Activated CD4-positive, alpha-beta T cell treated with anti-CD3 and anti-CD28 coated beads for 1 hour (primary cell): ENCODE measurements around the gene TCHP.
"Not testable (repeated sequence)": the region's sequence is repeated elsewhere in the genome, so short reads cannot be mapped to it uniquely, and the experiment has no call there.

Experiments
- DNase-seq: peaks from one replicate; pipeline ENCODE4 v3.0.0-alpha.2; 2020

Gene TCHP

DNA sequence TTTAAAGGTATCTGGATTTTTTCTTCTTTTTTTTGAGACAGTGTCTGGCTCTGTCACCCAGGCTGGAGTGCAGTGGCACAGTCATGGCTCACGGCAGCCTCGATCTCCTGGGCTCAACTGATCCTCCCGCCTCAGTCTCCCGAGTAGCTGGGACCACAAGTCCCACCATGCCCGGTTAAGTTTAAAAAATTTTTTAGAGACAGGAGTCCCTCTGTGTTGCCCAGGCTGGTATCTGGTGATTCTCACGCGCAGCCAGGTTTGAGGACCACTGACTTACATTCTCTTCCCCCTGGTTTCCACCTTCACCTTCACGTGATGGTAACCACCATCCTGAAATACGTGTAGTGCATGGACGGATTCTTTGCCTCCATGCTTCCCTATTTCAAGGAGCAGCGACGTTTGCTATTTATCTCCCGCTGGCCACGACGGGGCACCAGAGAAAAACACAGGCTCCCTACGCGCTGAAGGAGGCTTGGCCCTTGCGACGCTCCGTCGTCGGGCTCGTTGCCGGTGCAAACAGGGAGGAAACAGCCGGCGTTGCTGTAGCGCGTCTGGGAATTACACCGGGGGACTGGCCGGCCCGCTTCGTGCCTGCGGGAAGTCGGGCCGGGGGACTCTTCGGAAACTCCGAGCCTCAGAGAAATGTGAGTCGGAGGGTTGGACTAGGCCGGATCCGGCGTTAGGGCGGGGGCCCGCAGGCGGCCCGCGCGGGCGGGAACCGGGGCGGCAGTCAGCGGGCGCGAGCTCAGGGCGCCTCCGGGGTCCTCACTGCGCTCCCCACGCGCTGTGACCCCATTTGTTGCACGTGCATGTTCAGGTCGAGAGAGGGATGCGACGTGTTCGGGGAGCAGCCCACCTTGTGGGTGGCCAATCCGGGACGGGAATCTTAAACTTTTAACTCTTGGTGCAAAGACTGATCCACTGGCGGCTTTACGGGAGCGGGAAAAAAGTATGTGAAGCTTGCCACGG is at the start of gene TCHP:
TCHP (plus strand) TSS at position 492 of the 969 bp plus-strand sequence. CDS start 2,753 bp downstream, outside the sequence.
- peak; percentile 61 for DNase-seq

DNA sequence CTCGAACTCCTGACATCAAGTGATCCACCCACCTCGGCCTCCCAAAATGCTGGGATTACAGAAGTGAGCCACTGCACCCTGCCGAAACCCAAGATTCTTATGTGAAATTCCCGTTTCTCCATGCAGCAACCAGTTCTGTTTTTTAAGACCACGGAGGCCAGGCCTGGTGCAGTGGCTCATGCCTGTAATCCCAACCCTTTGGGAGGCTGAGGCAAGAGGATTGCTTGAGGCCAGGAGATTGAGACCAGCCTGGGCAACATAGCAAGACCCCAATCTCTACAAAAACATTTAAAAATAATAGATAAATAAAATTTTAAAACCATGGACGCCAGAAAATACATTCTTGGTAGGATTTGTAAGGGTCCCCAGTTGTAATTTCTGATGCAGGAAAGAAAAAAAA is 49.6 kb upstream of the TCHP start:
- DNase-seq: not testable (repeated sequence)

DNA sequence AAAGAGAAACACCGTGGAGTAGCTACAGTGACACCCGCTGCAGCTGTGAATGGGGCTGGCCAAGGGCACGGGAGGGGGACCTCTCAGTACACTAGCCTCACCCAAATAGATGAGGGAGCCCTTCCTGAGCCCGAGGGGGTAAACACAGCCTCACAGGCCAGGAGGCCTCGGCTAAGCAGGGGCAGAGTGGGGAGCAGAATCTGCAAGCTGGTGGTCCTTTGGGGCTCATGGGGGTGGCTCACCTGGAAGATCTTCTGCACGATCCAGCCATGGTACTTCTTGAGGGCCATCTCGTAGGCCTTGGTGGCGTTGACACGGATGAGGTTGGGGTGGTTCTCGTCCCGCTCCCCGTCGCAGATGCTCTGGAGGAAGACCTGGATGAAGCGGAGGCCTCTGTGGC is 44.7 kb upstream of the TCHP start:
- DNase-seq: no peak

GRCh38 chr12:109857715-109858114 is 42.4 kb upstream of the TCHP start:
- no peak for DNase-seq

- DNase-seq: no peak
Measured at GRCh38 chr12:109858764-109859163, 41.3 kb upstream of the TCHP start.

GRCh38 chr12:109860977-109861376 is 39.1 kb upstream of the TCHP start:
- DNase-seq: no peak

GRCh38 chr12:109861689-109862314 is 38.3 kb upstream of the TCHP start:
- no peak for DNase-seq

DNA sequence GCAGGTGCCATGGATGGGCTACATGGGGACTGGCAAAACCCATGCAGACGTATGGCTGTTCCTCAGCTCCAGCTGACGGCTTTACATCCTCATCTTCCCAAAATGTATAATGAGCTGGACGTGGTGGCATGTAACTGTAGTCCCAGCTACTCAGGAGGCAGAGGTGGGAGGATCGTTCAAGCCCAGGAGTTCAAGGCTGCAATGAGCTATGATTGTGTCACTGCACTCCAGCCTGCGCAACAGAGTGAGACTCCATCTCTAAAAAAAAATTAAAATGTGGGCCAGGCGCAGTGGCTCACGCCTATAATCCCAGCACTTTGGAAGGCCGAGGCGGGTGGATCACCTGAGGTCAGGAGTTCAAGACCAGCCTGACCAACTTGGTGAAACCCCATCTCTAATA is 37.6 kb upstream of the TCHP start:
- not testable (repeated sequence) for DNase-seq

GRCh38 chr12:109863847-109864712 is 36.0 kb upstream of the TCHP start:
- no peak for DNase-seq

- no peak for DNase-seq
Measured at GRCh38 chr12:109864916-109865315, 35.2 kb upstream of the TCHP start.

GRCh38 chr12:109868182-109869051 is 31.7 kb upstream of the TCHP start:
- no peak for DNase-seq

DNA sequence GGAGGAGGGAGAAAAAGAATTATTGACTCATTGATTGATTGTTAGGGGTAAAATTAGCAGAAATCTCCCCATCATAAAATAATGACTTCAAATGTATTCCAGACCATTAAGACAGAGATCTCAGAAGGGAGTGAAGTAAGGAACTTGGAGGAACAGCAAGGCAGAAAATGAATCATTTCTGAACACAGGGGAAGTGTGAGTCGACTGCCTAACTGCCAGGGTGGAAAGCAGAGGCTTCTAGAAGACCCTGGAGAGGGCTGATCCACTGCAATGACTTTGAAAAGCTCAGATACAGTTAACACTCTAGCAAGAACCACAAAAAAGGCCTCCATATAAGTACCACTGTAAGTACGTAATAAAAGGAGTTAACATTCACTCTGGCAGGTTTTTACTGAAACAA is 29.4 kb upstream of the TCHP start:
- DNase-seq: no peak

- DNase-seq: no peak
Measured at GRCh38 chr12:109871668-109872314, 28.3 kb upstream of the TCHP start.

DNA sequence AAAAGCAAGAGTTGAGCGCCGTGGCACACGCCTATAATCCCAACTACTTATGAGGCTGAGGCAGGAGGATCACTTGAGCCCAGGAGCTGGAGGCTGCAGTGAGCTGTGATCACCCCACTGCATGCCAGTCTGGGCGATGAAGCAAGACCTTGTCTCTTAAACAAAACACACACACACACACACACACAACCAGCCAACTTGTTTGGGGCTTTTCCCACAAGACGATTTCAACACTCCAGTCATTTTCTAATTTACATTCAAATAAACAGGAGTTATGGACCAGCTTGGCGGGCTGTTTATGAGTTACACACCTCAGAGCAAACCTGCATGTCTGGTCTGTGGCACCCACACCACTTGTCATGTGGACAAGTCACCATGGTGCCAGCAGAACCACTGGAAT is 26.4 kb upstream of the TCHP start:
- no peak for DNase-seq

- DNase-seq: no peak
Measured at GRCh38 chr12:109875572-109876131, 24.4 kb upstream of the TCHP start.

GRCh38 chr12:109876406-109876805 is 23.7 kb upstream of the TCHP start:
- DNase-seq: no peak

DNA sequence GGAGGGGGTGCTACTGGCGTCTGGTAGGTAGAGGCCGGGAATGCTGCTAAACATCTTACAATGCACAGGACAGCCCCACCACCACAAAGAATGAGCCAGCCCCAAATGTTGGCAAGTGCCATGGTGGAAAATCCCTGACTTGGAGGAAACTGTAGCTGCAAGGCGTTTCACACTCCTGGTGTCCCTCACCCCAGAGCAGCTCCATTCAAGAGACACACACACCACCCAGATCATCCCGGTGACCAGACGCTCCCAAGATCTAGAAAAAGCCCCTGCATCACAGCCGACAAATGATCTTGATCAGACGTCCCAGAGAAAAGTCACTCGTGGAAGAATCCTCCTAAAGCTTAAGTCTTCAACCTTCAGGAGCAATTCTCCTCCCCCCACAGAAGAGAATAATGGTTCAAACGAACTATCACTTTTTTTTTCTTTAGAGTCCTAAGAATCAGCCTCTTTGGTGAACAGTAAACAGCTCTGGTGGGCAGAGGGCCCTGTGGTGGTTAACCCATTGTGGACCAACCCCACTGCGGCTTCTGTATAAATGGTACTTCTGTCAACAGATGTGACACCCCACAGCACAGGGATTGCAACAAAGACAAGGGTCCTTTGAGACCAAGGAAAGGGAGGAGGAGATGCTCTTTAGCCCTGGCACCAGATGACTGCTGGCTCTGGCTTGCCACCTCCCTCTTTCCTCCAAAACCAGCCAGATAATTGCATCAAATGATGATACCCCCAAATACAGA is 22.4 kb upstream of the TCHP start:
- no peak for DNase-seq

DNA sequence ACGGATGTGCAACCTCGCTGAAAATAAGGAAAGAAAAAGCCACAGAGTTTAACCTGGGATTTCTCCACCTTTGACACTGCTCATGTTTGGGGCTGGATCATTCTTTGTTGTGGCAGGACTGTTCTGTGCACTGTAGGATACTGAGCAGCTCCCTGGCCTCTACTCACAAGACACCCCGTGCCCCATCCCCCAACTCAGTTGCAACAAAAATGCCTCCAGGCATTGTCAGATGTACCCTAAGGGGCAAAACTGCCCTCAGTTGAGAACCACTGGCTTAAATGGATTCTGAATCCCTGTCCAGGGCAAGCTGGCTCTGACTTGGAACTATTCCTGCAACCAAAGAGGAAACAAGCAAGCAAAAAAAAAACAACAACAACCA is 21.8 kb upstream of the TCHP start:
- DNase-seq: no peak

- no peak for DNase-seq
Measured at GRCh38 chr12:109878749-109879148, 21.3 kb upstream of the TCHP start.

DNA sequence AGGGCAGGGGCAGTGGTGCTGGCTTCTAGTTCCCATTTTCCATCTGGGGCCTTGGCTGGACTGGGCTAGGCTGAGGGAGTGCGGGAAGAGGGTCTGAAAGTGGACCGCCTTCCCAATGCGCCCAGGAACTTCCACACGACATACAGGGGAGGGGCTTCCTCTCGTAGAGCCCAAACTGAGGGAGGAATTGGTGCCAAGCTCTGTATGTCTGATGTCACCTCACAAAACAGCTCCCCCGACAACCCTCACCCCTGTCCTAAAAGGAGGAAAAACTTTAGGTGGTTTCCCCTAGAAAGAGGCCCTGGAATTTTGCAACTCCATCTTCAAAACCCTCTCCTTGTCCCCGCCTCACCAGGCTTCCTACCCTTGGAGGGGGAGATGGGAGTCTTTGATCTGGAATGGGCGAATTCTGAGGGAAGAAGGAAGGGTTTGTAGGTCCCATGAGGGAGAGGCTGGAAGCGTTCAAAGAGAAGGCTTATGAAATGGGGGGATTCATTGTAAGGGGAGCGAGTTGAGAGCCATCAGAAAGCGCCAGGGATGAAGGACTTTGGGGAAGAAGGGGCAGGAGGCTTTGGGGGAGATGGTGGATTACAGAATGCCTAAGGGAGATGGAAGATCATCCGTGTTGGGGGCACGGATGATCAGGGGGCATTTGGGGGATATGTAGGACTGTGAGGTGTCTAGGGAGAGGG is 20.6 kb upstream of the TCHP start:
- no peak for DNase-seq
